Erythroblast (primary cell): Measurements from ENCODE around the gene SDF4.

Experiments used
- DNase-seq, 2 experiments: peaks; one replicate each; lab custom pipeline; 2025; lab: John Stamatoyannopoulos, UW
- GATA1 ChIP-seq: IDR thresholded peaks from 2 replicates; pipeline ENCODE4 v1.6.1; 2011; ENCODE audit warnings: low read depth, mild to moderate bottlenecking, control low read depth, low read length, moderate library complexity
- POLR2A ChIP-seq: IDR thresholded peaks from 2 replicates; pipeline ENCODE4 v1.6.1; 2011; ENCODE audit warnings: mild to moderate bottlenecking, low read length

The SDF4 gene

DNA sequence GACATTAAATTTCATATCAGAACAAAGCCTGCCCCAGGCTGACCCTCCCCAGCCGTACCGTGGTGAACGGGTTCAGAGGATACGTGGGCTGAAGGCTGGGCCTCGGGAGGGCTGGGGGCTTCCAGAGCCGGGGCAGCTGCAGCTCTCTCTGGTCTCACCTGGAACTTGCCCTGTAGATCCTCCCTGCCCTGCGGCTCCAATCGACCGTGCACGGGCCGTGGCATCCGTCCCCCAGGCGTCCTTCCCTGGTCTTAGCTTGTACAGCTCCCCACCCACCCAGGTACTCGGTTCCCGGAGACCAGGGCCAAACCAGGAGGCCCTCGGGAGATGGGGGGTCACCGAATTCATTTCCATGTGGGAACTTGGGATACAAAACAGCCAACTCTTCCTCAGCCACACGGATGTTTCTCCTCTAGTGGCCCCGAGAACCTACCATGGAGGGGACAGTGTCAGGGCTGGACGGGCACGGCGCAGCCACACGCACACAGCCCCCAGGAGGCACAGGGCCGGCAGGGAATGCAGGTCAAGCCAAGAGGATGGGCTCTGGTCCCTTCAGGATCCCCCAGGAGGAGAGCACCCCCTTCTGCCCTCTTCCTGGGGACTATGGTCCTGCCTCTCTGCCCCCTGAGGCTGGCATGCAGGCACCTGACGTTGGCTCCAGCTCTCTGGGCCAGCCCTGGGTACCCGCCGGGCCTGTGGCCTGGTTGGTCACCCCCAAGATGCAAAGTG lies 3.4 kb upstream of the SDF4 start:
- no peak for DNase-seq
- no peak for TF ChIP-seq GATA1
- TF ChIP-seq POLR2A: no peak

DNA sequence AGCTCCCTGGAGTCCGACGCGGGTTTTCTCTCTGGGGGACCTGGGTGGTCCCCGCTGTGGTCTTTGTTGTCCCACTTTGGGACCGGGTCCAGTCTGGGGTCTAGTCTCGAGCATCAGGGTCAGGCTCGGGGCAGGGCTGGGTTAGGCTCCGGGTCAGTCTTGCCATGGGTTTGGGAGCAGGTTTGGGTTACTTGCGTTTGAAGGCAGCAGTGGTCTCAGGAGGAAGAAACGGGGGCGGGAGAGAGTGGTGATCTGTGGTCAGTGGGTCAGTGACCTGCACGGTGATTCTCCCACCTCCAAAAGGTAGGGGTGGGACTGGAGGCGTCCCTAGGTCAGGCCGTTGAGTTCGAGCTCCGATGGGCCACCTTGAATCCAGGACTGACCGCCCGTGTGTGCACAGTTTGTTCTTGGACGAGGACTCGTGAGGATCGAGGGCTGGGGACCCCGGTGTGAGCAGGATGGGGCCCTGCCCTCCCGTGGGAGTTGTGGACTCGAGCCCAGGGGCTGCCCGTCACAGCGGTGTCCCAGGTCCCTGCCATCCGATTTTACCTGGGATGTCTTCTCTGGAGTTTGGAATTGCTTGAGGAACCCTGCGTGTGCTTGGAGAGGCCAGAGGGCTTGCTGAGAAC lies 2.5 kb upstream of the SDF4 start:
- TF ChIP-seq POLR2A: no peak
- no peak for TF ChIP-seq GATA1
- DNase-seq: no peak

DNA sequence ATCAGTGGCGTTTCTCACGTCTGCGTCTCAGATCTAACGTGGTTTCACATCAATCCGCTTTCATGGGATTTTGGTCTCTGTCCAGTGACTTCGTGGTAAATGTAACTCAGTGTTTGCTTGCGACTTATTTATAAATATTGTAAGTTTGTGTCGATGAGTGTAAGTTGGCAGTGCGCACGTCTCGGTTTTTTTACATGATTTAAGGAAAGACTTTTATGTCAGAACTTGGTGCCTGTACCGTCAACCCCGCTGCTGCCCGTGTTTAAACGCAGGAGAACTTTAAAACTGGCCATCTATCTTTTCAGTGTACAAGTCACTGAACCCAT lies 1.7 kb upstream of the SDF4 start:
- TF ChIP-seq GATA1: no peak
- no peak for TF ChIP-seq POLR2A
- no peak for DNase-seq

DNA sequence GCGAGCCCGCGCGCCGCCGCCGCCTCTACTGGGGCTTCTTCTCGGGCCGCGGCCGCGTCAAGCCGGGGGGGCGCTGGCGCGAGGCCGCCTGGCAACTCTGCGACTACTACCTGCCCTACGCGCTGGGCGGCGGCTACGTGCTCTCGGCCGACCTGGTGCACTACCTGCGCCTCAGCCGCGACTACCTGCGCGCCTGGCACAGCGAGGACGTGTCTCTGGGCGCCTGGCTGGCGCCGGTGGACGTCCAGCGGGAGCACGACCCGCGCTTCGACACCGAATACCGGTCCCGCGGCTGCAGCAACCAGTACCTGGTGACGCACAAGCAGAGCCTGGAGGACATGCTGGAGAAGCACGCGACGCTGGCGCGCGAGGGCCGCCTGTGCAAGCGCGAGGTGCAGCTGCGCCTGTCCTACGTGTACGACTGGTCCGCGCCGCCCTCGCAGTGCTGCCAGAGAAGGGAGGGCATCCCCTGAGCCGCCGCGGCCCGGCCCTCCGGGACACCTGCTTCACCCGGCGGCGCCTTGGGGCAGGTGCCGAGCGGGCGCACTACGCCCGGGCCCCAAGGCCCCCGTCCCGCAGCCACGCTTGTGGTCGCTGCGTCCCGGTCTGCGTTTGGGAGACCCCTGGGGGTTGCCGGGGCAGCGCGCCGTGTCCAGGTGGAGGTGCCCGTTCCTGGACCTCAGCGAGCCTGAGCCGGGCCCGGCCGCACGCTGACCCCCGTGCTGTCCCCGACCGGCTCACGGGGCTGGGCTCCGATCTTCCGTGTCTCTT lies 1.2 kb upstream of the SDF4 start:
- no peak for DNase-seq
- TF ChIP-seq POLR2A: no peak
- TF ChIP-seq GATA1: no peak

DNA sequence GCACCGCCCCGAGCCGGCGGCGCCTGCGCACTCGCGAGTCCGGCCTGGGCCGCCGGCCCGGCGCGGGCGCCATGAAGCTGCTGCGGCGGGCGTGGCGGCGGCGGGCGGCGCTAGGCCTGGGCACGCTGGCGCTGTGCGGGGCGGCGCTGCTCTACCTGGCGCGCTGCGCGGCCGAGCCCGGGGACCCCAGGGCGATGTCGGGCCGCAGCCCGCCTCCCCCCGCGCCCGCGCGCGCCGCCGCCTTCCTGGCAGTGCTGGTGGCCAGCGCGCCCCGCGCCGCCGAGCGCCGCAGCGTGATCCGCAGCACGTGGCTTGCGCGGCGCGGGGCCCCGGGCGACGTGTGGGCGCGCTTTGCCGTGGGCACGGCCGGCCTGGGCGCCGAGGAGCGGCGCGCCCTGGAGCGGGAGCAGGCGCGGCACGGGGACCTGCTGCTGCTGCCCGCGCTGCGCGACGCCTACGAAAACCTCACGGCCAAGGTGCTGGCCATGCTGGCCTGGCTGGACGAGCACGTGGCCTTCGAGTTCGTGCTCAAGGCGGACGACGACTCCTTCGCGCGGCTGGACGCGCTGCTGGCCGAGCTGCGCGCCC lies 501 bp upstream of the SDF4 start, which contains the start of gene B3GALT6:
B3GALT6 (plus strand) TSS at position 30 of the 588 bp plus-strand sequence; CDS start at position 72, 42 bp downstream.
- DNase-seq: no peak

DNA sequence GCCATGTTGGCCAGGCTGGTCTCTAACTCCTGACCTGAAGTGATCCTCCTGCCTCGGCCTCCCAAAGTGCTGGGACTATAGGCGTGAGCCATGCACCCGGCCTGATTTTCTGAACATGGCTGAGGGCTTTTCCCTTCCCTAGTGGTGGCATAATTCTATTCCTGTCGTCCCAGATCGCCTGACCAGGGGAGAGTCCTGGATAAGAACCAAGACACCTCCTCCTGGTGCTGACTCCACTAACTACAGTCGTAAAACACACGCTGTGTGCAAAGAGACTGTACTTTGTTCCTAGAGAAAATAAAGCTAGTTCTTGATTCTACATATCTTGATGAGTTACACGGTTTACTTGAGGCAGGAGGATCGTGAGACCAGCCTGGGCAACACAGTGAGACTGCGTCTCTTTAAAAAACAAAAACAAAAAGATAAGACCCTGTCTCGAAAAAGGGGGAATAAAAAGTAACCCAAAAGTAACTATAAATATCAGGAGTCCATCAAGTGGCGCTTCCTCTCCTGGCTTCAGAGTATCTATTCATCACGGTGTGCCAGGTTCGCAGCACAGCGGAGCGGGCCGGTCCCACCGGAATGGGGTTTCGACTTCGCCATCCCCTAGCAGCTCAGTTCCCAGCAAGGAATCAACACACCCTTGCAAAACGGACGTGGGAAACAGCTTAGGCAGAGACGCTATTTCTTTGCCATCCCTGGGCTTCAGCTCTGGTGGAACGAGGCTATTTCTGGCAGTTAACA lies 973 bp downstream of the SDF4 start:
- TF ChIP-seq POLR2A (no peak), GATA1 (no peak)
- DNase-seq: peak; percentile 40 to 60

More for the DNA sequence above, 501 bp upstream of the SDF4 start, which contains the start of gene B3GALT6:
- TF ChIP-seq POLR2A: no peak
- TF ChIP-seq GATA1: no peak

DNA sequence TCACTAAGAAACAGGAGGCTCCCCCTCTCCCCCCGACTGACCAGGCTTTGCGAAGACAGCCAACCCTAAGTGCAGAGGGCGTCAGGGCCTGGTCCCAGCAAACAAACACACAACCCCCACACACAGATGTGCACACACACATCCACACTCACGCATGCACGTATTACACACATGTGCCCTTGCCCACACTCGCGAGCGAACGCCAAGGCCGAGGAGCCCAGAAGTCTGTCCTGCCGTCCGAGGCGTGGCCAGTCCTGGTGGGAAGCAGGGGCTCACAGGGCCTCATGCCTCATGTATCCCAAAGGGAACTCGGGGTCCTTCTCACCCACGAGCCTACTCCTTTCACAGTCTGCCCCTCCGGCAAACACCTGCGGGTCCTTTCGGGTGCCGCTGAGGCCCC lies 2.0 kb downstream of the SDF4 start:
- no peak for TF ChIP-seq GATA1
- no peak for TF ChIP-seq POLR2A
- no peak for DNase-seq

DNA sequence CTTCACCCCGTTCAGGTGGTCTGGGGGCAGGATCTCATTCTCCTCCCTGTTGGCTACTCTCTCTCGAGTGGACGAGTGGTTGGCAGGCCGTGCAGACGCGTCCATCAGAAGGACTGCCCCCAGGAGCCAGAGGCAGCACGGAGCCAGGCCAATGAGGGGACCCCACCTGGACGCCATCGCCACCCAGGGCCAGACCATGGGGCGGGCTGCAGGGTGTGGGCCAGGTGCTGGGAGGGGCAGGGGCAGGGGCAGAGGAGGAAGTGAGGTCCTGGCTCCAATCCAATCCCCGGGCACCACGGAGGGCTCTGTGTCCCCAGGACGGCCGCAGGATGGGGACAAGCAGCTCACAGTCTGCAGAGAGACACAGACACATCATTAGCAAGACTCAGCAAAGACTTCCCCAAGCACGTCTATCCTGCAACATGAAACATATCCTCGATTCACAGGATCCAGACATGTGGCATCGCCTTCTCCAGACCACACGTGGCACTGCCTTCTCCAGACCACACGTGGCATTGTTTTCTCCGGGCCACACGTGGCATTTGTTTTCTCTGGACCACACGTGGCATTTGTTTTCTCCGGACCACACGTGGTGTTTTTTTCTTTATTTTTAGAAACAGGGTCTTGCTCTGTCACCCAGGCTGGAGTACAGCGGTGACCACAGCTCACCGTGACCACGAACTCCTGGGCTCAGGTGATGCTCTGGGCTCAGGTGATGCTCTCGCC lies 3.0 kb downstream of the SDF4 start:
- no peak for TF ChIP-seq POLR2A
- TF ChIP-seq GATA1: no peak
- peak; percentile 18 to 37 for DNase-seq

DNA sequence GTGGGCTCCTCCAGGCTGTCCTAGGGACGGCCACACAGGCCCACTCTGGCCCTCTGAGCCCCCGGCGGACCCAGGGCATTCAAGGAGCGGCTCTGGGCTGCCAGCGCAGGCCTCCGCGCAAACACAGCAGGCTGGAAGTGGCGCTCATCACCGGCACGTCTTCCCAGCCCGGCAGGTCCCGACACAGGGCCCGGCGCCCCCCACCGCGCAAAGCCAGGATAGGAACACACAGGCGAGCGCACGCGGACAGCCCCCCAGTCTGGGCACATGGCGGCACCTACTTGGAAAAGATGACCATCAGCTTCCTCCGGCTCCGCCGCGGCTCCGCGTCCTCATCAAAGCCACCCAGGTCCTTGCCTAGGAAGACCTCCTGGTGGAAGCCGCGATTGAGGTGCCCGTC lies 3.6 kb downstream of the SDF4 start:
- no peak for DNase-seq

DNA sequence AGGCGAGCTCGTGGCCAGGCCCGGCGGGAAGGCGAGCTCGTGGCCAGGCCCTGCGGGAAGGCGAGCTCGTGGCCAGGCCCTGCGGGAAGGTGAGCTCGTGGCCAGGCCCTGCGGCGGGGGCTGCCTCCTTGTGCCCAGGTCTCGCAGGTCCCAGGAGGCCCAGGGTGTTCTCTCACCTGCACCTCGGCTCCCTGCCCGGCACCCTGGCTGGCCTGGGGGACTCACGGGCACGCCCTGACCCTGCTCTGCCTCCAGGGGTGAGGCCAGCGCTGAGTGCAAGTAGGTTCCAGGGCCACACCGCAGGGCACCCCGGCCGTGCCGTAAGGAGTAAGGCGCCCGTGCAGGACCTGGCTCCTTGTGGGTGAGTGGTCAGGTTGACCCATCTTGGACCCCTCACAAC lies 4.4 kb downstream of the SDF4 start:
- TF ChIP-seq GATA1 (no peak), POLR2A (no peak)
- no peak for DNase-seq

More for the DNA sequence above, 3.6 kb downstream of the SDF4 start:
- TF ChIP-seq GATA1: no peak
- no peak for TF ChIP-seq POLR2A

DNA sequence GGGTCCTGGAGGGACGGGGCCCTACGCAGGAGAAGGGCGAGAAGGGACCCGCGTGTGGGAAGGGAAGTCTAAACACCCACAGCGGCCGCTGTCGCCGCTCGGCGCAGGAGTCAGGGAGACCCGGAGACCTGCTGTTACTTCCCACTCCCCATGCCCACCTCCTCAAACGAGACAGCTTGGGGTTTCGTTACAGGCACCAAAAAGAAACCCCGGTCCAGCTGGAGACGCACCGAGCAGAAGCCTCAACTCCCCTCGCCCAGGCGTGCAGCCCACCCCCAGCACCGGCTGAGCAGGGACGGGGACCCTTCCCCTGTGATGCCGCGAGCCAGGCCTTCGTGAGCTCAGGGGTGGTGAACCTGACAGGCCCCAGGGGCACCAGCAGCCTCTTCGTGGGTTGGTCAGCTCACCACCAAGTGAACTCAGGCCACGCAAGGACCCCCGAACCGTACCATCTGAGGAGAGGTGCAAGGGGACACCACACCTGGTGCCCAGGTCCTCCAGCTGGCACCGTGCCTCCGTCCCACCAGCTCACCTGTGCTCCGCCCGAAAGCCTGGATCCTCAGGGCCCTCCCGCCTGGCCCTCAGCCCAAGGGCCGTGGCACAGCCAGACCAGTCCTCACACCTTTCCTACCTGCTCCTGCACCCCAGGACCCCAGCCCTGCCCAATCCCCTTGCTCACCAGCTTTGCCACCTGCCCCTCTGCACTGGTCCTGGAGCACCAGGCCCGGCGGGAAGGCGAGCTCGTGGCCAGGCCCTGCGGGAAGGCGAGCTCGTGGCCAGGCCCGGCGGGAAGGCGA lies 5.0 kb downstream of the SDF4 start:
- no peak for TF ChIP-seq GATA1
- TF ChIP-seq POLR2A: no peak
- no peak for DNase-seq

DNA sequence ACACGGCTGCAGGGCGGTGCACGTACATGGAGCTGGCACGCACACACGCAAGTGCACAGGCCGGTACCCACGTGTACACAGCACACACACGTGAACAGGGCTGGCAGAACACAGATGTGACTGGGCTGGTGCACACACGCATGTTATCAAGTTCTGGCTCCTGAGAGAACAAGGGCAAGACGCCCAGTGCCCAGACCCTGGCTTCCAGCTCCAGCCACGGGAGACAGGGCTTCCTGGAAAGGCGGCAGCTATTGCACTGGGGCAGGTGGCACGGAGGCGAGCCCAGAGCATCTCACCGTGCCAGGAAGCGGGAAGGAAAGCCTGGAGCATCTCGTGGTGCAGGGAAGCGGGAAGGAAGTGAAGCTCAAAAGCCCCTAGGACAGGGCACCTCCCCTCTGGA lies 5.9 kb downstream of the SDF4 start:
- DNase-seq: no peak
- no peak for TF ChIP-seq POLR2A
- no peak for TF ChIP-seq GATA1
